Testis (tissue), 2 donors: ENCODE data around the gene CHPF.

Experiments used
- POLR2A ChIP-seq: fragments of 450-650 bp; IDR thresholded peaks from one replicate; pipeline ENCODE4 v1.6.1; 2017; ENCODE audit warnings: antibody characterized with exemption, mild to moderate bottlenecking, moderate library complexity
- TF ChIP-seq, protein P1 (sequence below), 3 experiments: fragments of 450-650 bp in 2 of 3; fragments of 200-600 bp in 1 of 3; sonication (generic) in 1 of 3; IDR thresholded peaks; one replicate each; pipeline ENCODE4 v1.5.1; 2016 to 2019; ENCODE audit warnings: antibody characterized with exemption in 3 of 3, mild to moderate bottlenecking in 2 of 3, moderate library complexity in 1 of 3

GRCh38 chr2:219496825-219497494 is 46.6 kb downstream of the CHPF start:
- TF ChIP-seq, protein P1, sequence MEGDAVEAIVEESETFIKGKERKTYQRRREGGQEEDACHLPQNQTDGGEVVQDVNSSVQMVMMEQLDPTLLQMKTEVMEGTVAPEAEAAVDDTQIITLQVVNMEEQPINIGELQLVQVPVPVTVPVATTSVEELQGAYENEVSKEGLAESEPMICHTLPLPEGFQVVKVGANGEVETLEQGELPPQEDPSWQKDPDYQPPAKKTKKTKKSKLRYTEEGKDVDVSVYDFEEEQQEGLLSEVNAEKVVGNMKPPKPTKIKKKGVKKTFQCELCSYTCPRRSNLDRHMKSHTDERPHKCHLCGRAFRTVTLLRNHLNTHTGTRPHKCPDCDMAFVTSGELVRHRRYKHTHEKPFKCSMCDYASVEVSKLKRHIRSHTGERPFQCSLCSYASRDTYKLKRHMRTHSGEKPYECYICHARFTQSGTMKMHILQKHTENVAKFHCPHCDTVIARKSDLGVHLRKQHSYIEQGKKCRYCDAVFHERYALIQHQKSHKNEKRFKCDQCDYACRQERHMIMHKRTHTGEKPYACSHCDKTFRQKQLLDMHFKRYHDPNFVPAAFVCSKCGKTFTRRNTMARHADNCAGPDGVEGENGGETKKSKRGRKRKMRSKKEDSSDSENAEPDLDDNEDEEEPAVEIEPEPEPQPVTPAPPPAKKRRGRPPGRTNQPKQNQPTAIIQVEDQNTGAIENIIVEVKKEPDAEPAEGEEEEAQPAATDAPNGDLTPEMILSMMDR (IDR thresholded peaks at IDR 0.05) = no peak
- no peak for TF ChIP-seq POLR2A
